NCI-H1092 (cell line): ENCODE results near the gene ASIC5.
"Not testable (repeated sequence)": the region's sequence is repeated elsewhere in the genome, so short reads cannot be mapped to it uniquely, and the experiment has no call there.

Source experiments
- DNase-seq: peaks from one replicate; lab custom pipeline; 2025; lab: John Stamatoyannopoulos, UW

ASIC5 gene

GRCh38 chr4:155866177-155866576 is at the start of gene ASIC5:
ASIC5 (minus strand) TSS chr4:155866277; CDS start chr4:155866226, 51 bp downstream.
- no peak for DNase-seq

GRCh38 chr4:155914782-155915181 is 48.7 kb upstream of the ASIC5 start:
- no peak for DNase-seq

- DNase-seq, result no peak
These were observed 45.8 kb upstream of the ASIC5 start for GRCh38 chr4:155911905-155912304.

GRCh38 chr4:155909615-155910226 is 43.6 kb upstream of the ASIC5 start:
- DNase-seq, result no peak

GRCh38 chr4:155908187-155909139 is 42.4 kb upstream of the ASIC5 start:
- no peak for DNase-seq

- no peak for DNase-seq
These were observed 41.5 kb upstream of the ASIC5 start for GRCh38 chr4:155907556-155907955.

- DNase-seq, result no peak
These were observed 40.6 kb upstream of the ASIC5 start for GRCh38 chr4:155906554-155907247.

GRCh38 chr4:155904331-155904730 is 38.3 kb upstream of the ASIC5 start:
- no peak for DNase-seq

- no peak for DNase-seq
These were observed 37.4 kb upstream of the ASIC5 start, which contains the start of gene TDO2 for GRCh38 chr4:155903453-155903852. TDO2 (plus strand) TSS chr4:155903696; CDS start chr4:155903759, 63 bp downstream.

GRCh38 chr4:155901013-155901412 is 34.9 kb upstream of the ASIC5 start:
- no peak for DNase-seq

- DNase-seq, result no peak
These were observed 34.3 kb upstream of the ASIC5 start for GRCh38 chr4:155900381-155900780.

- DNase-seq, result no peak
These were observed 33.8 kb upstream of the ASIC5 start for GRCh38 chr4:155899891-155900290.

- DNase-seq, result not testable (repeated sequence)
These were observed 32.3 kb upstream of the ASIC5 start for GRCh38 chr4:155898371-155898770.

GRCh38 chr4:155891058-155891457 is 25.0 kb upstream of the ASIC5 start:
- no peak for DNase-seq

GRCh38 chr4:155889946-155890345 is 23.9 kb upstream of the ASIC5 start:
- no peak for DNase-seq

GRCh38 chr4:155889031-155889793 is 23.1 kb upstream of the ASIC5 start:
- no peak for DNase-seq

- no peak for DNase-seq
These were observed 21.9 kb upstream of the ASIC5 start for GRCh38 chr4:155887847-155888570.

GRCh38 chr4:155887045-155887444 is 21.0 kb upstream of the ASIC5 start:
- no peak for DNase-seq

- no peak for DNase-seq
These were observed 19.6 kb upstream of the ASIC5 start for GRCh38 chr4:155885666-155886065.

- DNase-seq, result no peak
These were observed 17.8 kb upstream of the ASIC5 start for GRCh38 chr4:155883895-155884294.

- DNase-seq, result no peak
These were observed 15.5 kb upstream of the ASIC5 start for GRCh38 chr4:155881555-155881954.
